ENCODE data around the gene ZNF569. TPM values are rescaled to one million over a fixed set of nuclear protein-coding genes. Genes with fewer than 3 reads are reported as not detected.
"Not testable (repeated sequence)": the region's sequence is repeated elsewhere in the genome, so short reads cannot be mapped to it uniquely, and the experiment has no call there.

The ZNF569 gene
- total and polyA plus RNA-seq, 2 experiments from 2014 or later = 7.9 to 18.7 TPM

GRCh38 chr19:37406140-37406846 lies 61.0 kb downstream of the ZNF569 start:
- Mint-ChIP-seq H3K36me3 (ENCODE audit: low read depth) (peaks cover 35% of the 10 kb centered on the region), H3K9me3 (peaks cover 97% of the 10 kb centered on the region)
- H3K27me3 Mint-ChIP-seq (ENCODE audit: insufficient read depth, low read depth, poor library complexity); H3K4me1 Mint-ChIP-seq; H3F3A ChIP-seq (replicated peaks; ENCODE audit: low read depth); H3K4me1 ChIP-seq (ENCODE audit: insufficient read depth); DNase-seq (ENCODE audit: low spot score); H4K20me1 ChIP-seq (replicated peaks; ENCODE audit: insufficient read depth); H3K4me2 ChIP-seq; H3K27ac ChIP-seq (ENCODE audit: low read depth); H2AFZ ChIP-seq; H3K27ac Mint-ChIP-seq; H3K79me2 ChIP-seq (replicated peaks; ENCODE audit: insufficient read depth); H3K27me3 ChIP-seq (ENCODE audit: insufficient read depth); H3K4me3 ChIP-seq; ATAC-seq; H3K4me3 Mint-ChIP-seq; H3K9me2 ChIP-seq (ENCODE audit: insufficient read depth): not testable (repeated sequence)
- peaks cover 21% of the 10 kb centered on the region; the same call in 1 of the 2 replicates for H3K36me3 ChIP-seq (ENCODE audit: insufficient read depth)

- Mint-ChIP-seq H3K4me1 (no peaks in the 10 kb centered on the region), H3K36me3 (ENCODE audit: low read depth) (peaks cover 44% of the 10 kb centered on the region), H3K4me3 (no peak overlapping the region), H3K27ac (no peak overlapping the region), H3K9me3 (peaks cover 93% of the 10 kb centered on the region), H3K27me3 (ENCODE audit: insufficient read depth, low read depth, poor library complexity) (peaks cover 5% of the 10 kb centered on the region)
- DNase-seq (ENCODE audit: low spot score) (no peak), ATAC-seq (no peak)
- H3K36me3 ChIP-seq (ENCODE audit: insufficient read depth) = peaks cover 12% of the 10 kb centered on the region; the same call in 1 of the 2 replicates
- H3K4me1 ChIP-seq (ENCODE audit: insufficient read depth) = no peaks in the 10 kb centered on the region
- no peaks in the 10 kb centered on the region for H3F3A ChIP-seq (replicated peaks; ENCODE audit: low read depth)
- no peak for TF ChIP-seq POLR2AphosphoS5 (IDR thresholded peaks at IDR 0.05; ENCODE audit: low read depth)
- TF ChIP-seq CREB1 (CRISPR knock-in tag; IDR thresholded peaks at IDR 0.05; ENCODE audit: low read depth) = no peak
- no peak for TF ChIP-seq NANOG (IDR thresholded peaks at IDR 0.05; ENCODE audit: borderline replicate concordance)
- TF ChIP-seq ETS1 (IDR thresholded peaks at IDR 0.05) = no peak
- H3K27ac ChIP-seq (ENCODE audit: low read depth) = no peak overlapping the region
- H2AFZ ChIP-seq = no peak overlapping the region
- no peaks in the 10 kb centered on the region for H3K79me2 ChIP-seq (replicated peaks; ENCODE audit: insufficient read depth)
- no peak overlapping the region for H3K4me3 ChIP-seq
- H3K4me2 ChIP-seq = no peak overlapping the region
- H4K20me1 ChIP-seq (replicated peaks; ENCODE audit: insufficient read depth) = no peaks in the 10 kb centered on the region
- no peaks in the 10 kb centered on the region for H3K27me3 ChIP-seq (ENCODE audit: insufficient read depth)
- H3K9me2 ChIP-seq (ENCODE audit: insufficient read depth) = no peaks in the 10 kb centered on the region
These were observed 63.8 kb downstream of the ZNF569 start for GRCh38 chr19:37403403-37403802.

- no peak for ATAC-seq
- H3K9me3 Mint-ChIP-seq = peaks cover 89% of the 10 kb centered on the region
- H3K79me2 ChIP-seq (replicated peaks; ENCODE audit: insufficient read depth) = no peaks in the 10 kb centered on the region
- TF ChIP-seq ETS1 (IDR thresholded peaks at IDR 0.05) (no peak), STAT1 (IDR thresholded peaks at IDR 0.05; ENCODE audit: unreplicated experiment) (no peak), EZH2 (IDR thresholded peaks at IDR 0.05; ENCODE audit: low read depth, unreplicated experiment) (no peak), POLR2AphosphoS5 (IDR thresholded peaks at IDR 0.05; ENCODE audit: low read depth) (no peak), EZH2phosphoT487 (IDR thresholded peaks at IDR 0.05; ENCODE audit: unreplicated experiment) (no peak), ZNF331 (CRISPR knock-in tag; IDR thresholded peaks at IDR 0.05; ENCODE audit: low read depth) (no peak), CTCF (conservative IDR thresholded peaks at IDR 0.05; ENCODE audit: low read depth in 2 of 2) (no peak), CREB1 (CRISPR knock-in tag; IDR thresholded peaks at IDR 0.05; ENCODE audit: low read depth) (no peak), NANOG (IDR thresholded peaks at IDR 0.05; ENCODE audit: borderline replicate concordance) (no peak), REST (IDR thresholded peaks at IDR 0.05; ENCODE audit: unreplicated experiment) (no peak), ZNF114 (CRISPR knock-in tag; IDR thresholded peaks at IDR 0.05) (no peak)
These were observed 66.2 kb downstream of the ZNF569 start for GRCh38 chr19:37401078-37401477.

More at GRCh38 chr19:37401078-37401477, 66.2 kb downstream of the ZNF569 start:
- no peak for DNase-seq (ENCODE audit: low spot score)
- Histone ChIP-seq H3K4me2 (no peak overlapping the region), H3K36me3 (ENCODE audit: insufficient read depth) (peaks cover 9% of the 10 kb centered on the region; the same call in 1 of the 2 replicates), H4K20me1 (replicated peaks; ENCODE audit: insufficient read depth) (no peaks in the 10 kb centered on the region), H3K9me2 (ENCODE audit: insufficient read depth) (no peaks in the 10 kb centered on the region), H3K4me1 (ENCODE audit: insufficient read depth) (no peaks in the 10 kb centered on the region), H3F3A (replicated peaks; ENCODE audit: low read depth) (no peaks in the 10 kb centered on the region), H3K27ac (ENCODE audit: low read depth) (no peak overlapping the region), H3K27me3 (ENCODE audit: insufficient read depth) (no peaks in the 10 kb centered on the region), H2AFZ (no peak overlapping the region), H3K4me3 (no peak overlapping the region)
- no peaks in the 10 kb centered on the region for H3K4me1 Mint-ChIP-seq
- H3K4me3 Mint-ChIP-seq = no peak overlapping the region
- peaks cover 33% of the 10 kb centered on the region for H3K36me3 Mint-ChIP-seq (ENCODE audit: low read depth)
- H3K27me3 Mint-ChIP-seq (ENCODE audit: insufficient read depth, low read depth, poor library complexity) = peaks cover 5% of the 10 kb centered on the region
- no peak overlapping the region for H3K27ac Mint-ChIP-seq

Data from GM23338 (cell line).